IMR-90 (cell line): ENCODE measurements around the gene SYNGR1. TPM values are rescaled to one million over a fixed set of nuclear protein-coding genes. Genes with fewer than 3 reads are reported as not detected.
A peak's percentile ranks its signal among the peaks of the same experiment; 100 is the strongest.

Experiments
- ATAC-seq: fragments of 200-7000 bp; cut with Tn5 transposase; 2 replicates; pipeline ENCODE4 v1.9.1; 2020; ENCODE audit warnings: low read depth, mild to moderate bottlenecking, moderate library complexity
- BruUV-seq: library from RNA; stranded (reverse); fragments of 400-500 nt; replicated peaks from 2 replicates; lab custom pipeline; 2021; lab: Mats Ljungman, UMichigan
- CTCF ChIA-PET: fragments of 300-600 bp; formaldehyde crosslinking; extraction: SDS; loops from one replicate; lab custom pipeline; 2021; ENCODE audit warnings: antibody characterized with exemption; lab: Yijun Ruan, JAX
- POLR2A ChIA-PET: fragments of 300-600 bp; sonication (Branson Sonifier 250); formaldehyde crosslinking; loops from one replicate; lab custom pipeline; 2022; ENCODE audit warnings: antibody characterized with exemption; ENCODE audit not compliant: unreplicated experiment; lab: Charles Lee
- DNase-seq: peaks from one replicate; pipeline ENCODE4 v3.0.0; 2013
- H2AFZ ChIP-seq: replicated peaks from 2 replicates; pipeline ENCODE3; 2013; ENCODE audit warnings: low read length, mild to moderate bottlenecking; ENCODE audit not compliant: poor library complexity
- H2AK5ac ChIP-seq: 2 replicates; pipeline ENCODE4 v1.6.1; 2013; ENCODE audit warnings: low read depth, low read length, inconsistent platforms
- H2AK9ac ChIP-seq: replicated peaks from 2 replicates; pipeline ENCODE3; 2013; ENCODE audit warnings: mild to moderate bottlenecking, low read depth, low read length, moderate library complexity; ENCODE audit not compliant: poor library complexity
- H2BK120ac ChIP-seq: 2 replicates; pipeline ENCODE4 v1.6.1; 2013; ENCODE audit warnings: low read depth, low read length, inconsistent platforms
- H2BK15ac ChIP-seq: 3 replicates; pipeline ENCODE4 v1.6.1; 2013; ENCODE audit warnings: low read depth, low read length, inconsistent platforms
- H2BK20ac ChIP-seq: 2 replicates; pipeline ENCODE4 v1.6.1; 2013; ENCODE audit warnings: low read depth, mild to moderate bottlenecking, inconsistent platforms, low read length, moderate library complexity
- H2BK5ac ChIP-seq: 2 replicates; pipeline ENCODE4 v1.6.1; 2013; ENCODE audit warnings: mild to moderate bottlenecking, low read depth, low read length, inconsistent platforms; ENCODE audit not compliant: poor library complexity, severe bottlenecking
- H3K14ac ChIP-seq: replicated peaks from 2 replicates; pipeline ENCODE4 v1.6.1; 2013; ENCODE audit warnings: low read depth, low read length, inconsistent platforms
- H3K18ac ChIP-seq: 2 replicates; pipeline ENCODE4 v1.6.1; 2013; ENCODE audit warnings: low read depth, low read length, control low read depth
- H3K23ac ChIP-seq: 2 replicates; pipeline ENCODE4 v1.6.1; 2013; ENCODE audit warnings: low read depth, low read length, inconsistent platforms
- H3K27ac ChIP-seq: 2 replicates; pipeline ENCODE4 v1.5.1; 2013; ENCODE audit warnings: mild to moderate bottlenecking, control low read depth, low read length; ENCODE audit not compliant: insufficient read depth
- H3K27me3 ChIP-seq: 2 replicates; pipeline ENCODE4 v1.6.1; 2013; ENCODE audit warnings: low read length; ENCODE audit not compliant: control insufficient read depth, insufficient read depth
- H3K36me3 ChIP-seq: 2 replicates; pipeline ENCODE4 v1.6.1; 2013; ENCODE audit warnings: low read length, mixed read lengths; ENCODE audit not compliant: control insufficient read depth, insufficient read depth
- H3K4ac ChIP-seq: 2 replicates; pipeline ENCODE4 v1.6.1; 2013; ENCODE audit warnings: low read depth, low read length, inconsistent platforms
- H3K4me1 ChIP-seq: 2 replicates; pipeline ENCODE4 v1.6.1; 2013; ENCODE audit warnings: low read length, mixed read lengths; ENCODE audit not compliant: control insufficient read depth, insufficient read depth
- H3K4me2 ChIP-seq: 2 replicates; pipeline ENCODE4 v1.6.1; 2013; ENCODE audit warnings: low read depth, mild to moderate bottlenecking, control low read depth, low read length, moderate library complexity
- H3K4me3 ChIP-seq: 2 replicates; pipeline ENCODE4 v1.5.1; 2013; ENCODE audit warnings: low read depth, mild to moderate bottlenecking, control low read depth, low read length, moderate library complexity; ENCODE audit not compliant: insufficient read depth
- H3K56ac ChIP-seq: 2 replicates; pipeline ENCODE4 v1.6.1; 2013; ENCODE audit warnings: low read length, inconsistent platforms; ENCODE audit not compliant: insufficient read depth; ENCODE audit errors: extremely low read depth
- H3K79me1 ChIP-seq, 2 experiments: 2 replicates each; pipeline ENCODE4 v1.6.1; 2013; ENCODE audit warnings: low read length in 2 of 2, inconsistent platforms in 1 of 2, low read depth in 1 of 2
- H3K9ac ChIP-seq: 2 replicates; pipeline ENCODE4 v1.6.1; 2013; ENCODE audit warnings: low read depth, low read length, control low read depth
- H3K9me1 ChIP-seq: 2 replicates; pipeline ENCODE4 v1.6.1; 2013; ENCODE audit warnings: low read length, inconsistent platforms; ENCODE audit not compliant: insufficient read depth
- H3K9me3 ChIP-seq: 2 replicates; pipeline ENCODE4 v1.6.1; 2013; ENCODE audit warnings: low read length; ENCODE audit not compliant: control insufficient read depth, insufficient read depth
- H4K20me1 ChIP-seq: 2 replicates; pipeline ENCODE4 v1.6.1; 2013; ENCODE audit warnings: low read length, inconsistent platforms; ENCODE audit not compliant: insufficient read depth
- H4K5ac ChIP-seq: 2 replicates; pipeline ENCODE4 v1.6.1; 2013; ENCODE audit warnings: mild to moderate bottlenecking, low read depth, low read length, control low read depth
- H4K8ac ChIP-seq, 2 experiments: 2 replicates each; pipeline ENCODE4 v1.6.1; 2013; ENCODE audit warnings: low read depth in 2 of 2, low read length in 2 of 2, control low read depth in 1 of 2, inconsistent platforms in 1 of 2
- H4K91ac ChIP-seq: 2 replicates; pipeline ENCODE4 v1.6.1; 2013; ENCODE audit warnings: low read depth, low read length, inconsistent platforms; ENCODE audit not compliant: insufficient read depth
- BHLHE40 ChIP-seq: fragments of 150-350 bp; IDR thresholded peaks from 2 replicates; pipeline ENCODE4 v1.6.1; 2016; ENCODE audit warnings: mild to moderate bottlenecking, low read depth, low read length
- CEBPB ChIP-seq: IDR thresholded peaks from 2 replicates; pipeline ENCODE4 v1.6.1; 2012; ENCODE audit warnings: low read depth, low read length, improper control_type of control experiment
- CHD1 ChIP-seq: IDR thresholded peaks from 2 replicates; pipeline ENCODE4 v1.6.1; 2012; ENCODE audit warnings: low read depth, low read length, improper control_type of control experiment
- ELK1 ChIP-seq: fragments of 150-350 bp; IDR thresholded peaks from 2 replicates; pipeline ENCODE4 v1.6.1; 2016; ENCODE audit warnings: low read depth, mild to moderate bottlenecking, low read length, moderate library complexity, borderline replicate concordance
- MAFK ChIP-seq: IDR thresholded peaks from 2 replicates; pipeline ENCODE4 v1.6.1; 2012; ENCODE audit warnings: low read depth, low read length, improper control_type of control experiment
- MAZ ChIP-seq: IDR thresholded peaks from 2 replicates; pipeline ENCODE4 v1.6.1; 2012; ENCODE audit warnings: low read depth, mild to moderate bottlenecking, low read length, improper control_type of control experiment, moderate library complexity, borderline replicate concordance
- MXI1 ChIP-seq: IDR thresholded peaks from 2 replicates; pipeline ENCODE4 v1.6.1; 2012; ENCODE audit warnings: low read depth, mild to moderate bottlenecking, low read length, moderate library complexity, borderline replicate concordance
- POLR2A ChIP-seq: IDR thresholded peaks from 2 replicates; pipeline ENCODE4 v1.6.1; 2012; ENCODE audit warnings: mild to moderate bottlenecking, low read depth, low read length
- RAD21 ChIP-seq: IDR thresholded peaks from 2 replicates; pipeline ENCODE4 v1.6.1; 2012; ENCODE audit warnings: low read length, improper control_type of control experiment
- RCOR1 ChIP-seq: IDR thresholded peaks from 2 replicates; pipeline ENCODE4 v1.6.1; 2012; ENCODE audit warnings: mild to moderate bottlenecking, low read length, improper control_type of control experiment; ENCODE audit not compliant: insufficient replicate concordance
- RFX5 ChIP-seq: IDR thresholded peaks from 2 replicates; pipeline ENCODE4 v1.8.0; 2012; ENCODE audit warnings: low read depth, mild to moderate bottlenecking, low read length, moderate library complexity
- USF2 ChIP-seq: fragments of 150-350 bp; IDR thresholded peaks from 2 replicates; pipeline ENCODE4 v1.6.1; 2017; ENCODE audit warnings: mild to moderate bottlenecking, antibody characterized with exemption, low read length, low read depth
- WGBS, 2 experiments: methylation state at CpG; one replicate each; pipeline versions ENCODE4 v1.1.5 to v1.1.7; 2013; ENCODE audit warnings: missing lambda C conversion rate in 2 of 2; ENCODE audit not compliant: insufficient read length in 1 of 2; ENCODE audit errors: extremely low coverage in 2 of 2; 5-methylcytosine and 5-hydroxymethylcytosine counted together
- dilution Hi-C: fragments of 300-500 bp; cut with HindIII; formaldehyde crosslinking; loops from one replicate; pipeline ENCODE4 v1.14.3; 2018; ENCODE audit warnings: low sequenced_read_pairs; ENCODE audit not compliant: unreplicated experiment
- in situ Hi-C: fragments of 300-500 bp; cut with MboI; formaldehyde crosslinking; loops from 3 replicates; pipeline ENCODE4 v1.14.3; 2019; ENCODE audit warnings: low sequenced_read_pairs, inconsistent platforms, mixed read lengths
- intact Hi-C: fragments of 100-400 bp; cut with micrococcal nuclease; formaldehyde crosslinking; loops from 2 replicates; pipeline ENCODE4 v1.10.0; 2022
- polyA plus RNA-seq, 3 experiments: library from polyadenylated mRNA; depleted of rRNA; stranded (reverse); fragments of >200 nt; gene quantifications; 2 replicates each; pipeline ENCODE4 v1.2.3, GENCODE V29; 2012; ENCODE audit warnings: low replicate concordance in 1 of 3
- total RNA-seq: library from RNA; depleted of rRNA; stranded (reverse); fragments of >200 nt; gene quantifications from 2 replicates; pipeline ENCODE4 v1.2.3, GENCODE V29; 2012

The SYNGR1 gene
- total and polyA plus RNA-seq, 2 of the 4 experiments (the other 2 are of a cell fraction): 6.3 to 81.5 TPM

- Histone ChIP-seq H3K4me2 (peak within 1 kb of the TSS; percentile 93), H3K23ac (peak within 1 kb of the TSS; percentile 97), H3K36me3 (peaks cover 35% of the 10 kb centered on the region), H4K8ac (peak within 1 kb of the TSS; percentile 92 to 99), H3K56ac (peak within 1 kb of the TSS; percentile 96), H2BK20ac (peak within 1 kb of the TSS; percentile 15; the same call in 1 of the 2 replicates), H2BK15ac (peak within 1 kb of the TSS; percentile 49; the same call in 1 of the 3 replicates), H3K27ac (peak within 1 kb of the TSS; percentile 85), H2AFZ (peak within 1 kb of the TSS; percentile 97), H3K4ac (peak within 1 kb of the TSS; percentile 98), H3K9me3 (no peaks in the 10 kb centered on the region), H4K20me1 (peaks cover 50% of the 10 kb centered on the region), H3K18ac (peak within 1 kb of the TSS; percentile 46), H2AK9ac (peak within 1 kb of the TSS; percentile 99), H4K91ac (peak within 1 kb of the TSS; percentile 89), H3K9ac (peak within 1 kb of the TSS; percentile 94), H4K5ac (peak within 1 kb of the TSS; percentile 85), H3K27me3 (no peaks in the 10 kb centered on the region), H2AK5ac (peak within 1 kb of the TSS; percentile 93), H3K4me1 (peaks cover 16% of the 10 kb centered on the region), H3K9me1 (no peaks in the 10 kb centered on the region; the same call in 1 of the 2 replicates), H3K14ac (peak within 1 kb of the TSS; percentile 98), H3K4me3 (peak within 1 kb of the TSS; percentile 76), H2BK120ac (peak within 1 kb of the TSS; percentile 80), H3K79me1 (peaks cover 15 to 33% of the 10 kb centered on the region in 2 experiments), H2BK5ac (peak within 1 kb of the TSS; percentile 89)
- 0% methylated on average over 39 of the region's 65 CpGs; no CpG with 5 or more reads in 1 of the 2 experiments for WGBS, 2 experiments
- dilution Hi-C loops: no loop called here
- ChIA-PET CTCF (interaction anchor here (0.6 to 1.6 kb wide), 6 partner anchors 19 to 201 kb away, joined by 3 to 5 read pairs (median 3); partner anchors contain the start of gene ATF4), POLR2A (interaction anchor here (0.6 to 1.8 kb wide), 8 partner anchors 9 to 246 kb away, joined by 3 to 7 read pairs (median 4); no protein-coding TSS in a partner anchor)
- TF ChIP-seq CHD1 (peak; percentile 75), ELK1 (peak; percentile 8; the same call in 1 of the 2 replicates), MAZ (peak; percentile 94), BHLHE40 (peak; percentile 87), RAD21 (no peak), RCOR1 (peak; percentile 6), POLR2A (peak; percentile 100), MAFK (no peak), RFX5 (no peak), MXI1 (peak; percentile 34; the same call in 1 of the 2 replicates), CEBPB (peak; percentile 45; the same call in 1 of the 2 replicates), USF2 (0 out of 2 replicates have a peak, but pooled peaks have one; percentile 22)
- in situ Hi-C loops: loop anchor here (10.0 kb wide), 2 partner anchors 205 to 315 kb away; partner anchors contain the start of gene ATF4
- peak; percentile 81 for ATAC-seq
- no TSS peak for BruUV-seq
- peak; percentile 99 for DNase-seq
- intact Hi-C loops: loop anchor here (1.0 to 10.0 kb wide), 4 partner anchors 86 to 555 kb away; partner anchors contain the start of gene ATF4
Observed at GRCh38 chr22:39319284-39320022, 30.3 kb upstream of the SYNGR1 start, which contains the start of gene RPL3. Gene RPL3 (minus strand): TSS chr22:39319623. CDS start chr22:39319597, 26 bp downstream.
